GM13976 (cell line): ENCODE data around the gene FAM83G.

Experiments used
- DNase-seq: peaks from one replicate; pipeline ENCODE4 v3.0.0; 2012; ENCODE audit warnings: low spot score
- in situ Hi-C: fragments of 300-500 bp; cut with MboI; formaldehyde crosslinking; loops from one replicate; pipeline ENCODE4 v1.12.0; 2022; ENCODE audit warnings: low sequenced_read_pairs, mixed read lengths, inconsistent platforms; ENCODE audit not compliant: unreplicated experiment
- TF ChIP-seq, protein P1 (sequence below): IDR thresholded peaks from 2 replicates; pipeline ENCODE4 v1.5.1; 2012; ENCODE audit warnings: borderline replicate concordance, mild to moderate bottlenecking; ENCODE audit not compliant: insufficient read depth; ENCODE audit errors: extremely low read depth, missing control alignments, control extremely low read depth

Gene FAM83G

DNA sequence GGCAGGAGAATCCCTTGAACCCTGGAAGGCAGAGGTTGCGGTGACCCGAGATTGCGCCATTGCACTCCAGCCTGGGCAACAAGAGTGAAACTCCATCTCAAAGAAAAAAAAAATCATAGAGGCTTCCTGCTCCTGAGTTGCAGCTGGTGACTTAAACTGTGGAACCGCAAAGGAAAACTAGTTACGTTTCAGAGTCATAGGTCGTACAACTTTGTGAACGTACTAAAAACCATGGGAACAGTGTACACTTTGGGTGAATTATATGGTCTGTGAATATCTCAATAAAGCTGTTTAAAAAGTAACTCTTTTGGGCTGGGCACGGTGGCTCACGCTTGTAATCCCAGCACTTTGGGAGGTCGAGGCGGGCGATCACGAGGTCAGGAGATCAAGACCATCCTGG, 29.0 kb downstream of the FAM83G start:
- TF ChIP-seq, protein P1, sequence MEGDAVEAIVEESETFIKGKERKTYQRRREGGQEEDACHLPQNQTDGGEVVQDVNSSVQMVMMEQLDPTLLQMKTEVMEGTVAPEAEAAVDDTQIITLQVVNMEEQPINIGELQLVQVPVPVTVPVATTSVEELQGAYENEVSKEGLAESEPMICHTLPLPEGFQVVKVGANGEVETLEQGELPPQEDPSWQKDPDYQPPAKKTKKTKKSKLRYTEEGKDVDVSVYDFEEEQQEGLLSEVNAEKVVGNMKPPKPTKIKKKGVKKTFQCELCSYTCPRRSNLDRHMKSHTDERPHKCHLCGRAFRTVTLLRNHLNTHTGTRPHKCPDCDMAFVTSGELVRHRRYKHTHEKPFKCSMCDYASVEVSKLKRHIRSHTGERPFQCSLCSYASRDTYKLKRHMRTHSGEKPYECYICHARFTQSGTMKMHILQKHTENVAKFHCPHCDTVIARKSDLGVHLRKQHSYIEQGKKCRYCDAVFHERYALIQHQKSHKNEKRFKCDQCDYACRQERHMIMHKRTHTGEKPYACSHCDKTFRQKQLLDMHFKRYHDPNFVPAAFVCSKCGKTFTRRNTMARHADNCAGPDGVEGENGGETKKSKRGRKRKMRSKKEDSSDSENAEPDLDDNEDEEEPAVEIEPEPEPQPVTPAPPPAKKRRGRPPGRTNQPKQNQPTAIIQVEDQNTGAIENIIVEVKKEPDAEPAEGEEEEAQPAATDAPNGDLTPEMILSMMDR, result no peak
- in situ Hi-C loops, result no loop called here
- DNase-seq, result no peak

DNA sequence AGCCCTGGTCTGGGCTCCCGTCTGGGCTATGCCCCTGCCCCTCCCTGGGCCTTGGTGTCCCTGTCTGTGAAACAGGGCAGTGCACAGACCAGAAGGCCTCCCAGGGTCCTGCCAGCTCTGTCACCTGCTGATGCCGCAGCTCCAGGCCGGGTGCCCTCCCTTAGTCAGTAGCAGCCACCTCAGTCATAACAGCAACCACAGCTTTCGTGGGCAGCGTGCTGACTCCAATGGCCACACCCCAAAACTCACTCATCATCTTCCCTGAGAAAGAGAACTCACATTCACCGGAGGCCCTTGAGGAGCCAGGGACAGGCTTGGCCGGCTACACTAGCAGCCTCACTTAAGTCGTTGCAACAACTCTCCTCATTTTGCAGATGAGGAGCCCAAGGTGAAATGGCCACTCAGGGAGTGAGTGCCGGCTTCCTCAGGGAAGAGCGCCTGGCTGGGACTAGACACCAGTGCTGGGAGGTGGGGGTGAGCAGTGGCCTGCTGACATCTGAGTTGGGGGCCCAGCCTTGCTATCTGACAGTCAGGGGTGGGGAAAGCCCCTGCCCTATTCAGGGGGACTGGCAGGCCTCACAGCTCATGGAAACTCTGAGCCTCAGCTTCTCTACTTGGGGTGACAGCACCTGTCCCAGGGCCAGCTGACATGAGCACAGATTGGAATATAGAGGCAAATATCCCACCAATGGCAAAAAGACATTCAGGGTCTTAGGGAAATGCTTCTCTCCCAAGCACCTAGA, 30.0 kb downstream of the FAM83G start:
- TF ChIP-seq, protein P1, result no peak
- in situ Hi-C loops, result no loop called here
- DNase-seq, result no peak

DNA sequence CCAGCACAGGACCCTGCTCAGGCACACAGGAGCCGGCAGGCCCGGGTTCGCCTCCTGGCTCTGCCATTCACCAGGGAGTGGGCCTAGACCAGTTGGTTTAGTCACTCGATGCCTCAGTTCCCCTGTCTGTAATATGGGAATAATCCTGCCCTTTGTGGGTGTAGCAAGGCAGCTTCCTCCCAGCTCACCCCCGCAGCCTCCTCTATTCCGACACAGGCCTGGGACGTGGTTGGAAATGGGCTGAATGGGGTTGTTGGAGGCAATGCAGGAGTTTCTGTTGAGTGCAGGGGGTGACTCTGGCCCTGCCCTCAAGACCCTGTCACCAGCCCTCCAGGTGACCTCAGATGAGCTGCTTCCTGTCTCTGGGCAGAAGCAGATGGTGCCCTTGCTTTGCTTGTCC, 32.8 kb downstream of the FAM83G start:
- TF ChIP-seq, protein P1, result no peak
- in situ Hi-C loops, result no loop called here
- no peak for DNase-seq

DNA sequence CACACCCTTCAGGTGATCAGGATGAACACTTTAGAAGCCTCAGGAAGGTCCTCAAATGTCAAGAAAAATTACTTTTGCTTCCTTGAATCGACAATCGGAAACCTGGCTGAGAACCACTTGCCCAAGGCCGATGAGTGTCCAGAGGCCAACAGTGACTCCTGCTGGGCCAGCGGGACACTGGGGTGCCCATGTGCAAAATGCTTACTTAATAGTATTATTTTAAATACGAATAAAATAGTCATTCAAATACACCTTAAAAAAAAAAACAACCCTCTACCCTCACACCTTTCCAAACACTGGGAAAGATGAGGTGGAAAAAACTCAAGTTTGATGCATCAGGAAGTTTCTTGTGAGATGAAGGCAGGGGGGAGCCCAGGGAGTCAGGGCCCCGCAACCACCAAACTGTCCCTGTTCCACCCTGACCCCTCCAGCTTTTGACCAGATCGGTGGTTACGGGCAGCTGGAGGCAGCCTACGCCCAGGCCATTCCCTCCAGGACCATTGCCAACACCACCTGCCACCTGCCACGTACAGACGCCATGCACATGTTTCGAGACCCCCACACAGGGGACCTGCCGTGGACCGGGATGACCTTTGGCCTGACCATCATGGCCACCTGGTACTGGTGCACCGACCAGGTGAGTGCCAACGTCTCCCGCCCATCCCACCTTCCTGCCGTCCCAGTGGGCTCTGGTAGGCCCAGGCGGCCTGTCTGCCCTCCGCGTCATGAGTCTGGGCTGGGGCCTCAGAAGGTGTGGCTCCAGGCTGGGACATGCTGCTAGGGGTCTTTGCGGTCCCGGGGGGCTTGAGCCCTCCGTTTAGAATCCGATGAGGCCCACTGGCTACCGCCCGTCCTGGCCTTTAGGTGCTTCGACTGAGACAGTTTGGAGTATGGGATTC, 33.7 kb downstream of the FAM83G start:
- TF ChIP-seq, protein P1, result no peak
- in situ Hi-C loops, result no loop called here

DNA sequence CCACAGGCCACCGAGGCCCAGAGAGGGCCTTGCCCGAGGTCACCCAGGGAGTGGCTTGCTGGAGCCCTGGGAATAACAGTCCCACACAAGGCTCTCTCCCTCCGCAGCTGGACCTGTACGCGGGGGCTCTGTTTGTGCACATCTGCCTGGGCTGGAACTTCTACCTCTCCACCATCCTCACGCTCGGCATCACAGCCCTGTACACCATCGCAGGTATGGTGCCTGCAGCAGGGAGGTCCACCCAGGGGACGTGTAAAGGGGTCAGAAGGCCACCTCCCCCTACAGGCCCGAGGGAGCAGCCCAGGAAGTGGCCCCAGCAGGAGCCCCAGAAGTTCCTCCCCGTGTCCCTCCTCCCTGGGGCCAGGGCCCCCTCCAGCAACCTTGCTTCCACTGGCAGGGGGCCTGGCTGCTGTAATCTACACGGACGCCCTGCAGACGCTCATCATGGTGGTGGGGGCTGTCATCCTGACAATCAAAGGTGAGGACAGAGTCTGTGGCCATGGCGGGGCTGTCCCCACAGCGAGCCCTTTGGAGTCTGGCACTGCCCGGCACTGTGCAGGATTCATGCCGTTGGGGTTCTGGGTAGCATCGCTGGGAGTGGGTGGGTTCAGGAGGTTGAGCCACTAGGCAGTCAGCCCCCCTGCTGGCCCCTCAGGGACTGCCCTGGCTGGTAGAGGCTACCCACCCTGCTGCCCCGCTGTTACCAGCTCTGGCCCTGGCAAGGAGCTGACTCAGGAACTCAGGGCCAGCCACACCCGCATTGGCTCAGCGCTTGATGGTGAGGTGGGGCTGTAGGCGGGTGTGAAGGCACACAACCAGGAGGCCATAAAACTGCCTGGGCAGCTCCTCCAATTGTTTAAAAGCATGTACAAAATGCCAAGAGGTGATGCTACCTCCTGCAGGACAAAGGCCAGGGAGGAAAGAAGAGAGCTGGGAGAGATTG, 35.3 kb downstream of the FAM83G start:
- no peak for DNase-seq
- in situ Hi-C loops, result no loop called here
- TF ChIP-seq, protein P1, result no peak

More for the DNA sequence above, 33.7 kb downstream of the FAM83G start:
- no peak for DNase-seq

DNA sequence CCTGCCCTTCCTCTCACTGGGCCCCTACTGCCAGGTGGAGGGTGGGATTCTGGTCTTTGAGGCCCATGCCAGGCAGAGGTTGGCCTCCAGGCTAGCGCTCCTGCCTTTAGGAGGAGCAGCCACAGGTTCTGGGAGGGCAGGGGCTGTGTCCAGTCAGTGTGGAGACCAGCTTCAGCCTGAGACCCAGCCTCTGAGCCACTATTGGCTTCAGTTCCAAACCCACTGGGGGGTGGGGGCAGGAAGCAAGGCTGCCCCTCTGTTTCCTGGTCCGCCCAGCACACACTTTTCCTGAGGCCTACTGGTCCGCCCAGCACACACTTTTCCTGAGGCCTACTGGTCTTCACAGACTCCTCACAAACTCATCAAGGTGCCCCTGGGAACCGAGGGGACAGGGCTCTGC, 36.2 kb downstream of the FAM83G start:
- in situ Hi-C loops, result no loop called here

More for the DNA sequence above, 36.2 kb downstream of the FAM83G start:
- TF ChIP-seq, protein P1, result no peak
- DNase-seq, result no peak
